GM12875 (cell line): ENCODE results near the gene C3orf20.
A peak's percentile ranks its signal among the peaks of the same experiment; 100 is the strongest.

Experiments
- H3K4me3 ChIP-seq: one replicate; pipeline ENCODE4 v1.5.1; 2011; ENCODE audit warnings: low read depth, low read length, control low read depth
- CTCF ChIP-seq: IDR thresholded peaks from 2 replicates; pipeline ENCODE4 v1.5.1; 2011; ENCODE audit warnings: low read depth, mild to moderate bottlenecking, control low read depth, inconsistent platforms, low read length, moderate library complexity, borderline replicate concordance; ENCODE audit not compliant: insufficient read depth

C3orf20 gene

GRCh38 chr3:14631687-14632441, 43.1 kb upstream of the C3orf20 start:
- no peak overlapping the region for H3K4me3 ChIP-seq

GRCh38 chr3:14632442-14632930, 42.5 kb upstream of the C3orf20 start:
- H3K4me3 ChIP-seq, result no peak overlapping the region
- no peak for TF ChIP-seq CTCF

More at GRCh38 chr3:14631687-14632441, 43.1 kb upstream of the C3orf20 start:
- TF ChIP-seq CTCF, result no peak

GRCh38 chr3:14633417-14633816, 41.5 kb upstream of the C3orf20 start:
- H3K4me3 ChIP-seq, result no peak overlapping the region
- TF ChIP-seq CTCF, result no peak

GRCh38 chr3:14633819-14634424, 41.0 kb upstream of the C3orf20 start:
- no peak overlapping the region for H3K4me3 ChIP-seq

GRCh38 chr3:14634763-14635400, 40.1 kb upstream of the C3orf20 start:
- no peak for TF ChIP-seq CTCF
- H3K4me3 ChIP-seq, result no peak overlapping the region

More at GRCh38 chr3:14633819-14634424, 41.0 kb upstream of the C3orf20 start:
- peak; percentile 92 for TF ChIP-seq CTCF

- TF ChIP-seq CTCF, result no peak
These were observed 38.3 kb upstream of the C3orf20 start for GRCh38 chr3:14636496-14637087.

More at GRCh38 chr3:14636496-14637087, 38.3 kb upstream of the C3orf20 start:
- no peak overlapping the region for H3K4me3 ChIP-seq
